ENCODE measurements around the gene EHD4.

Gene EHD4

DNA sequence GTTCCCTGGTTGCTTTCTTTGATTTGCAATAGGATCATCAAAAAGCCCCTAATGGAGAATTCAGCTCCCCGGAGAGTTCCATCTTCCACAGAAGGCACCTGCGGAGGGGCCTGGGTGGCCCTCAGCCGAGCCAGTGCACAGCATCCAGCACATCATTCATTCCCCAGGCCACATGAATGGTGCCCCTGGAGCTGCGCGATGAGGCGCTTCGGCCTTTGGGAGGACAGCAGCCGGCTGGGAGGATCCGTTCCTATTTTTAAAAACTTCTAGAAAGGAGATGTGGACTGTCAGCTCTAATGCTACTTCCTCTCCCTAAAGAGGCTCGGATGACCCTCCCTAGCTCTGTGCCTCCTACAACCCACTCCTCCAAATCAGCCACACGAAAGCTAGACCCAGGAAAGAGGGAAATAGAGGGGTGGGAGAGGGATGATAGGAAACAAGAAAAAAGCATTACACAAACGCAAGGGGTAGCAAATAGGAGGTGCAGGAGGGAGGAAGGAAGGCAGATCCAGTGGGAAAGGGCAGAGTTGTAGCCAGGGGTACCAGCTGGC, 20.3 kb downstream of the EHD4 start:
- no peak for TF ChIP-seq TAF1 (IDR thresholded peaks at IDR 0.05; ENCODE audit: borderline replicate concordance, insufficient read depth, low read length)
- no peak for TF ChIP-seq POLR2AphosphoS5 (IDR thresholded peaks at IDR 0.05; ENCODE audit: low read depth, low read length)
- no peak for TF ChIP-seq FOXP2 (optimal IDR thresholded peaks at IDR 0.05; ENCODE audit: borderline replicate concordance, extremely low read depth, extremely low read length, insufficient read depth)
- TF ChIP-seq SIN3A (IDR thresholded peaks at IDR 0.05; ENCODE audit: borderline replicate concordance, insufficient read depth, low read length), result no peak
- no peak for TF ChIP-seq REST (IDR thresholded peaks at IDR 0.05; ENCODE audit: insufficient read depth in 1 of 2, low read depth in 2 of 2, low read length in 2 of 2)

- TF ChIP-seq TAF1 (IDR thresholded peaks at IDR 0.05; ENCODE audit: borderline replicate concordance, insufficient read depth, low read length) (no peak), SIN3A (IDR thresholded peaks at IDR 0.05; ENCODE audit: borderline replicate concordance, insufficient read depth, low read length) (no peak), POLR2AphosphoS5 (IDR thresholded peaks at IDR 0.05; ENCODE audit: low read depth, low read length) (no peak), FOXP2 (optimal IDR thresholded peaks at IDR 0.05; ENCODE audit: borderline replicate concordance, extremely low read depth, extremely low read length, insufficient read depth) (no peak), REST (IDR thresholded peaks at IDR 0.05; ENCODE audit: insufficient read depth in 1 of 2, low read depth in 2 of 2, low read length in 2 of 2) (no peak)
Observed at GRCh38 chr15:41951571-41951970, 20.8 kb downstream of the EHD4 start.

GRCh38 chr15:41950489-41950888, 21.9 kb downstream of the EHD4 start:
- TF ChIP-seq SIN3A (IDR thresholded peaks at IDR 0.05; ENCODE audit: borderline replicate concordance, insufficient read depth, low read length) (no peak), REST (IDR thresholded peaks at IDR 0.05; ENCODE audit: insufficient read depth in 1 of 2, low read depth in 2 of 2, low read length in 2 of 2) (no peak), FOXP2 (optimal IDR thresholded peaks at IDR 0.05; ENCODE audit: borderline replicate concordance, extremely low read depth, extremely low read length, insufficient read depth) (no peak), POLR2AphosphoS5 (IDR thresholded peaks at IDR 0.05; ENCODE audit: low read depth, low read length) (no peak), TAF1 (IDR thresholded peaks at IDR 0.05; ENCODE audit: borderline replicate concordance, insufficient read depth, low read length) (no peak)

GRCh38 chr15:41950127-41950483, 22.3 kb downstream of the EHD4 start:
- TF ChIP-seq POLR2AphosphoS5 (IDR thresholded peaks at IDR 0.05; ENCODE audit: low read depth, low read length), result no peak
- TF ChIP-seq FOXP2 (optimal IDR thresholded peaks at IDR 0.05; ENCODE audit: borderline replicate concordance, extremely low read depth, extremely low read length, insufficient read depth), result no peak
- TF ChIP-seq REST (IDR thresholded peaks at IDR 0.05; ENCODE audit: insufficient read depth in 1 of 2, low read depth in 2 of 2, low read length in 2 of 2), result no peak
- no peak for TF ChIP-seq TAF1 (IDR thresholded peaks at IDR 0.05; ENCODE audit: borderline replicate concordance, insufficient read depth, low read length)
- no peak for TF ChIP-seq SIN3A (IDR thresholded peaks at IDR 0.05; ENCODE audit: borderline replicate concordance, insufficient read depth, low read length)

Measured in PFSK-1 (cell line).